Mesenteric fat pad (tissue), 1 donor: ENCODE data around the gene RAD50. TPM values are rescaled to one million over a fixed set of nuclear protein-coding genes. Genes with fewer than 3 reads are reported as not detected.

Source experiments
- DNase-seq: peaks from one replicate; pipeline ENCODE4 v3.0.0-alpha.2; 2020; ENCODE audit warnings: low spot score
- total RNA-seq: library from RNA; stranded (reverse); fragmentation: NEBNext Ultra II Directional; extraction: Animal tissue kit (Norgen Biotek cat#: 25700); gene quantifications from one replicate; pipeline ENCODE4 v1.2.1, GENCODE V29; 2021
- donor health status: DM: yes; HTN: yes; CAD: no.

The RAD50 gene
- total RNA-seq, 1 donor from 2014 or later, result 44.2 TPM

GRCh38 chr5:132692632-132692967, 135.8 kb downstream of the RAD50 start:
- DNase-seq, result no peak

Other genes with a start within 250 kb of the RAD50 start
- 20.6 TPM for gene SLC22A5, start 187.3 kb upstream of the RAD50 start, total RNA-seq
- gene IRF1, start 66.2 kb upstream of the RAD50 start, total RNA-seq, result 61.1 TPM
- gene IL5, start 13.5 kb upstream of the RAD50 start, total RNA-seq, result not detected
- not detected for gene IL13, start 101.2 kb downstream of the RAD50 start, total RNA-seq
- gene IL4, start 117.0 kb downstream of the RAD50 start, total RNA-seq, result not detected
- 5.2 TPM for gene KIF3A, start 180.6 kb downstream of the RAD50 start, total RNA-seq
- not detected for gene CCNI2, start 190.4 kb downstream of the RAD50 start, total RNA-seq
- 33.4 TPM for gene SEPTIN8, start 220.3 kb downstream of the RAD50 start, total RNA-seq